Colon (tissue), 2 donors: Measurements from ENCODE around the gene SLC22A16.
"Not testable (repeated sequence)": the region's sequence is repeated elsewhere in the genome, so short reads cannot be mapped to it uniquely, and the experiment has no call there.

Experiments used
- FAIRE-seq: peaks from 2 replicates; lab custom pipeline; 2012; peaks lifted over from hg19 to GRCh38; lab: Jason Lieb, UNC
- donor health status: control.
- donor health status: control.

SLC22A16 gene

GRCh38 chr6:110476046-110476849, at the start of gene SLC22A16:
Gene SLC22A16, minus strand, starts transcription at chr6:110476613. Its CDS starts 39 bp downstream, at chr6:110476574.
- no peak for FAIRE-seq

GRCh38 chr6:110525001-110525400, 48.6 kb upstream of the SLC22A16 start:
- no peak for FAIRE-seq

GRCh38 chr6:110524305-110524704, 47.9 kb upstream of the SLC22A16 start:
- FAIRE-seq: no peak

GRCh38 chr6:110523451-110524021, 47.1 kb upstream of the SLC22A16 start:
- FAIRE-seq: no peak

GRCh38 chr6:110522427-110522826, 46.0 kb upstream of the SLC22A16 start:
- FAIRE-seq: no peak

GRCh38 chr6:110520992-110521543, 44.7 kb upstream of the SLC22A16 start:
- FAIRE-seq: no peak

GRCh38 chr6:110520209-110520965, 44.0 kb upstream of the SLC22A16 start:
- FAIRE-seq: no peak

- no peak for FAIRE-seq
Measured at GRCh38 chr6:110517601-110518281, 41.3 kb upstream of the SLC22A16 start.

GRCh38 chr6:110517034-110517433, 40.6 kb upstream of the SLC22A16 start:
- no peak for FAIRE-seq

GRCh38 chr6:110514818-110515217, 38.4 kb upstream of the SLC22A16 start:
- no peak for FAIRE-seq

- FAIRE-seq: no peak
Measured at GRCh38 chr6:110512991-110513390, 36.6 kb upstream of the SLC22A16 start.

- FAIRE-seq: not testable (repeated sequence)
Measured at GRCh38 chr6:110512549-110512948, 36.1 kb upstream of the SLC22A16 start.

GRCh38 chr6:110511401-110511800, 35.0 kb upstream of the SLC22A16 start:
- no peak for FAIRE-seq

- FAIRE-seq: no peak
Measured at GRCh38 chr6:110509617-110510241, 33.3 kb upstream of the SLC22A16 start.

- not testable (repeated sequence) for FAIRE-seq
Measured at GRCh38 chr6:110504891-110505290, 28.5 kb upstream of the SLC22A16 start.

- FAIRE-seq: no peak
Measured at GRCh38 chr6:110495949-110496348, 19.5 kb upstream of the SLC22A16 start.

GRCh38 chr6:110493253-110493800, 16.9 kb upstream of the SLC22A16 start:
- FAIRE-seq: no peak

- no peak for FAIRE-seq
Measured at GRCh38 chr6:110492584-110492983, 16.2 kb upstream of the SLC22A16 start.

GRCh38 chr6:110491644-110492317, 15.4 kb upstream of the SLC22A16 start:
- no peak for FAIRE-seq

- FAIRE-seq: no peak
Measured at GRCh38 chr6:110491299-110491643, 14.9 kb upstream of the SLC22A16 start.

- FAIRE-seq: no peak
Measured at GRCh38 chr6:110490110-110490509, 13.7 kb upstream of the SLC22A16 start.
